Spleen (tissue), 7 donors: ENCODE results near the gene KCNE4.

Source experiments
- CTCF ChIP-seq, 11 experiments: fragments of 200-600 bp in 7 of 11; fragments of 450-650 bp in 4 of 11; sonication (generic) in 4 of 11; IDR thresholded peaks in 8 of 11; conservative IDR thresholded peaks in 3 of 11; 1 replicate in 7 of 11; 2 replicates in 4 of 11; pipeline versions ENCODE4 v1.4.0 to v1.8.0; 2016 to 2021; ENCODE audit warnings: antibody characterized with exemption in 11 of 11, inconsistent platforms in 4 of 11, mild to moderate bottlenecking in 1 of 11
- POLR2A ChIP-seq, 3 donors: fragments of 450-650 bp; IDR thresholded peaks; one replicate each; pipeline ENCODE4 v1.5.1; 2017; ENCODE audit warnings: antibody characterized with exemption in 3 of 3, mild to moderate bottlenecking in 1 of 3
- POLR2AphosphoS5 ChIP-seq, 3 donors: sonication (generic); formaldehyde crosslinking; IDR thresholded peaks; one replicate each; pipeline ENCODE4 v1.5.1; 2017; ENCODE audit warnings: antibody characterized with exemption in 3 of 3
- donor health status: DM: no; HTN: no; CAD: no; lungs with moderate emphysema.
- donor health status: DM: no; HTN: no; CAD: no.
- donor health status: DM: no; HTN: no; CAD: no.

DNA sequence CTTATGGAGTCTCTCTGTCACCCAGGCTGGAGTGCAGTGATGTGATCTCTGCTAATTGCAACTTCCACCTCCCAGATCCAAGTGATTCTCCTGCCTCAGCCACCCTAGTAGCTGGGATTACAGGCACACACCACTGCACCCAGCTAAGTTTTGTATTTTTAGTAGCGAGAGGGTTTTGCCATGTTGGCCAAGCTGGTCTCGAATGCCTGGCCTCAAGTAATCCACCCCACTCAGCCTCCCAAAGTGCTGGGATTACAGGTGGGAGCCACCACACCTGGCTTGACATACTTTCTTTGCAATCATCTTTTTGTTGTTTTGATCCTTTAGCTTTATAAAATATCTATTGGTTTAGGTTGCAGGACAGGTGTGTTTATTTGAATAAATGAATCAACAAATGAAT, 9.7 kb upstream of the KCNE4 start:
- no peak for TF ChIP-seq POLR2AphosphoS5 (IDR thresholded peaks at IDR 0.05)
- TF ChIP-seq CTCF (IDR thresholded peaks at IDR 0.05 in 8 of 11, conservative IDR thresholded peaks at IDR 0.05 in 3 of 11), result no peak
- TF ChIP-seq POLR2A (IDR thresholded peaks at IDR 0.05), result no peak
